H1 (cell line): ENCODE results near the gene LSM3. TPM values are rescaled to one million over a fixed set of nuclear protein-coding genes. Genes with fewer than 3 reads are reported as not detected.

Source experiments
- ATF3 ChIP-seq: IDR thresholded peaks from 2 replicates; pipeline ENCODE4 v1.6.1; 2011; ENCODE audit warnings: low read depth, mild to moderate bottlenecking, low read length; ENCODE audit not compliant: insufficient read depth
- CHD7 ChIP-seq: fragments of 300-600 bp; sonication (generic); IDR thresholded peaks from 2 replicates; pipeline ENCODE4 v1.7.1; 2012; ENCODE audit warnings: low read length, moderate library complexity, mild to moderate bottlenecking, inconsistent platforms; ENCODE audit not compliant: insufficient replicate concordance
- CTBP2 ChIP-seq: IDR thresholded peaks from 2 replicates; pipeline ENCODE4 v1.7.0; 2011; ENCODE audit warnings: borderline replicate concordance, mild to moderate bottlenecking, moderate library complexity, mixed read lengths, low read length; ENCODE audit not compliant: insufficient read depth, insufficient read length
- EP300 ChIP-seq, 2 experiments: IDR thresholded peaks; 1 replicate in 1 of 2; 2 replicates in 1 of 2; pipeline ENCODE4 v1.6.1; 2011 to 2012; ENCODE audit warnings: low read depth in 2 of 2, low read length in 2 of 2, mild to moderate bottlenecking in 2 of 2, borderline replicate concordance in 1 of 2, inconsistent platforms in 1 of 2, moderate library complexity in 1 of 2
- FOSL1 ChIP-seq: IDR thresholded peaks from 2 replicates; pipeline ENCODE4 v1.6.1; 2011; ENCODE audit warnings: mild to moderate bottlenecking, low read depth, low read length, moderate library complexity; ENCODE audit not compliant: insufficient read depth
- NRF1 ChIP-seq: IDR thresholded peaks from 2 replicates; pipeline ENCODE4 v1.6.1; 2011; ENCODE audit warnings: mild to moderate bottlenecking, low read depth, low read length, improper control_type of control experiment
- RFX5 ChIP-seq: IDR thresholded peaks from 2 replicates; pipeline ENCODE4 v1.6.1; 2011; ENCODE audit warnings: low read depth, low read length, improper control_type of control experiment, borderline replicate concordance
- SP4 ChIP-seq: IDR thresholded peaks from 2 replicates; pipeline ENCODE4 v1.6.1; 2012; ENCODE audit warnings: low read length, inconsistent platforms
- polyA plus RNA-seq, 7 experiments: library from polyadenylated mRNA; depleted of rRNA in 3 of 7; stranded (reverse) in 5 of 7; unstranded in 2 of 7; fragments of >200 nt in 5 of 7; fragments of 200-250 nt in 2 of 7; gene quantifications; 1 replicate in 5 of 7; 2 replicates in 1 of 7; 4 replicates in 1 of 7; pipeline versions ENCODE4 v1.2.1 to v1.2.3, GENCODE V29; 2011 to 2013; ENCODE audit warnings: missing spikeins in 2 of 7, mixed read lengths in 2 of 7
- total RNA-seq: library from RNA; stranded (reverse); fragmentation: NEBNext Ultra II Directional; extraction: Animal tissue kit (Norgen Biotek cat#: 25700); gene quantifications from 2 replicates; pipeline ENCODE4 v1.2.1, GENCODE V29; 2021

Gene LSM3
- total and polyA plus RNA-seq, 2 of the 8 experiments (the other 6 are each of a cell fraction or from before 2014, with no cell fraction given) = 7.1 to 25.4 TPM

GRCh38 chr3:14130230-14130629, 48.4 kb upstream of the LSM3 start (continued):
- TF ChIP-seq CHD7 (no peak), FOSL1 (no peak), SP4 (no peak), CTBP2 (no peak), EP300 (IDR thresholded peaks at IDR 0.05; ENCODE audit: borderline replicate concordance in 1 of 2, low read depth in 2 of 2, low read length in 2 of 2) (no peak), RFX5 (no peak), ATF3 (no peak), NRF1 (no peak)
- TF ChIP-seq, all 59 proteins: peak for 0
